H54 (cell line): ENCODE results near the gene ZSCAN26.
A peak's percentile ranks its signal among the peaks of the same experiment; 100 is the strongest.

ENCODE experiments used
- DNase-seq: peaks from one replicate; pipeline ENCODE4 v3.0.0; 2011; ENCODE audit warnings: low spot score, mixed read lengths; ENCODE audit not compliant: insufficient read length
- FAIRE-seq: peaks from 3 replicates; lab custom pipeline; 2011; peaks lifted over from hg19 to GRCh38; lab: Jason Lieb, UNC
- POLR2A ChIP-seq: IDR thresholded peaks from 2 replicates; pipeline ENCODE4 v1.6.1; 2011; ENCODE audit warnings: low read depth, mild to moderate bottlenecking, low read length

Gene ZSCAN26

GRCh38 chr6:28243946-28244345, 23.0 kb upstream of the ZSCAN26 start:
- TF ChIP-seq POLR2A: no peak
- FAIRE-seq: no peak
- no peak for DNase-seq

GRCh38 chr6:28245206-28245941, 21.6 kb upstream of the ZSCAN26 start:
- TF ChIP-seq POLR2A: no peak
- no peak for FAIRE-seq

DNA sequence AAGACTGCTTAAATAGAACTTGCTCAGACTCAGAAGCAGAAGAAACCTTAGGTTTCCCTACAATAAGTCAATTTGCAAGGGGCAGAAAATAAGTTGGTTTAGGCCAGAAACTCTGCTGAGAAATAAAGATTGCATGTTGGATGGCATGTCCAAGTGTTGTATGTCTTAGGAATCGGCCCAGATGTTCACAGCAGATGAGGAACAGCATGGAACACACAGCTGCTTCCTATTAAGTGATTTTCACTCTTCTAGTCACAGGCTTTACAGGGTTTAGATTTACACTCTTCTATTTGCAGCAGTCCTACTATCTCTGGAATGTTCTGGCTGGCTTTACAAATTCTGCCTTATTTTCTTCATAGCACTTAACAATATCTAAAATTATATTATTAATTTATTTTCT, 18.0 kb upstream of the ZSCAN26 start:
- FAIRE-seq (no peak), DNase-seq (no peak)
- no peak for TF ChIP-seq POLR2A

More at GRCh38 chr6:28245206-28245941, 21.6 kb upstream of the ZSCAN26 start:
- DNase-seq: no peak

DNA sequence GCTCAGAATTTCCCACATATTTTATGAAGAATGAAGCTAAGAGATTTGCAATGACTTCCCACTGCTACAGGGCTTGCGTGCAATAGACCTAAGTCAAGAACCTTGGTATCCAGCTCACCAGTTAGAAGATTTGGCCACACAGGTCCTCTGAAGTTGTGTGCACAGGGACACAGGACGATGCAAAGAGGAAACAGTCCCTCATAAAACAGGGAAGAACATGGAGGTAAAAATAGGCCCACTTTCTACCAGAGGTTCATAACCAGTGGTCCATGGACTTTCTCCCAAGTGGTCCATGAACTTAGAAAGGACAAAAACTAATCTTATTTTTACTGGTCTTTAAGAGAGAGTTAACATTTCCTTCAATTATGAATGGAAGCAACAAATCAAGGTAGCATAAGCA, 16.2 kb upstream of the ZSCAN26 start:
- no peak for FAIRE-seq
- DNase-seq: no peak
- TF ChIP-seq POLR2A: no peak

DNA sequence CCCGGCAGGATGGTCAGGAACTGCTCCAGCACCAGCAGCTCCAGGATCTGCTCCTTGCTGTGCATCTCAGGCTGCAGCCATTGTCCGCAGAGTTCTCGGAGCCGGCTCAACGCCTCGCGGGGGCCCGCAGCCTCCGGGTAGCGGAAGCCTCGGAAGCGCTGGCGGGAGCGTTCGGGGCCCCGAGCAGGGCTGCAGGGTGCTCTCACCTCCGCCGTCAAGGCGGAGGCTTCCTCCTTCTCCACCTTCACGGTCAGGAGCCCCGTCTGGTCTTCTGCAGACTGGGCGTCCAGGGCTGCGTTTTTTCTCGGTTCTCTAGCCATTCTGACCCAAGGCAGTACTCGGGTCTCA, 15.3 kb upstream of the ZSCAN26 start:
- FAIRE-seq (no peak), DNase-seq (peak; percentile 7)
- TF ChIP-seq POLR2A: no peak

DNA sequence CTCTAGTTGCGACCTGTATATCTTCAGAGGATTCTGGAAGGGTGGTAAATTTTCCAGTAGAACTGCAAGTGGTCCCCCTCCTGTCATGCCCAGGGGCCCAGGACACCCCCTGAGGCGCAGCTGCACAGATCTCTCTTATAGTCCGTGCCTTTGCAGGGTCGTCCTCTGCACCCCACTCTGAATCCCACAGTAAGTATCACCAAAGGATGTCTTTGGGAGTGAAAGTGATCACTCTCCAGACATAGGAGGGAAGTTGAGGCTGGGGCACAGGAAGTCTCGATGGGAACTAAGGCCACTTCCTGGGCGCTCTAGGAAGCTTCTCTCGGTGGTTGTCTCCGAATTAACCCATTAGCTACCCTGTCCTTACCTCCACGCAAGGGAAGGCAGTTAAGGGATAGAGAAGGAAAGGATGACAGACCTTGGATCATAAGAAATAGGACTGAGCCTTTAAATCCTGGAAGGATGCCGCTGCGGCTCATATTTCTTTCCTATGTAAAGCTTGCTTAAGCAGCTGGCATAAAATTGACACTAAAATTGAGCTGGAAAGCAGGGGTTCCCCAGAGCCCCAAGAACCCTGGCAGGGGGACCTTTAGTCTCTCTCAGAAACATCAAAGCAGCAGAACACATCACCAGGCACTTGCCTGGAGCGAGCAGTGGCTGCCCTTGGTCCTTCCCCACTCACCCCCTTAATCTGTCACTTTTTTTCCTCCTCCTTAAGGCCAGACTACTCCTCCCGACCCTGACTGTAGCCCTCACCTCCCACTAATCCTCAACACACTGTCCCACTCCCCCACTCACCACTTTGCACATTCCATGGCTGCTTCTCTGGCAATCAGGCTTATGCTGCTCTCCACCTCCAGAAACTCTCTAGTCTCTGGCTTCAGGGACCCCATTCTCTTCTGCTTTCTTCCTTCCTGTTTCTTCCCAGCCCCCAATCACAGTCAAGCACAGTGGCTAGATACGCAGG, 14.7 kb upstream of the ZSCAN26 start, which contains the start of gene ZKSCAN4:
Gene ZKSCAN4, minus strand, starts transcription at position 261 of the 967 bp plus-strand sequence. CDS start 289 bp downstream, outside the sequence.
- peak; percentile 33; the same call in 1 of the 2 replicates for TF ChIP-seq POLR2A
- peak; percentile 55 for DNase-seq
- FAIRE-seq: peak; percentile 93

DNA sequence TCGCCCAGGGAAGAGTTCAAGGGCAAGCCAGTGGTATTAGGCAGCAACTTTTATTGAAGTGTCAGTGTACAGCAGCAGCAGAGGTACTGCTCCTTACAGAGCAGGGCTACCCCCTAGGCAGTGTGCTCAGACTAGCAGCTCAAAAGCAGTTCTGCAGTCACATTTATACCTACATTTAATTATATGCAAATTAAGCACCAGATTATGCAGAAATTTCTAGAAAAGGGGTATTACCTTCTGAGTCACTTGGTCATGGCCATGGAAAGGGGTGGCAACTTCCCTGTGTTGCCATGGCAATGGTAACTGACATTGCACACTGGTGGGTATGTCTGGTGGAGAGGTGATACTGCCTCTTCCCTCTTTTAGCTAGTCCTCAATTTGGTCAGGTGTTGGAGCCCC, 12.8 kb upstream of the ZSCAN26 start:
- no peak for TF ChIP-seq POLR2A
- DNase-seq (no peak), FAIRE-seq (no peak)

DNA sequence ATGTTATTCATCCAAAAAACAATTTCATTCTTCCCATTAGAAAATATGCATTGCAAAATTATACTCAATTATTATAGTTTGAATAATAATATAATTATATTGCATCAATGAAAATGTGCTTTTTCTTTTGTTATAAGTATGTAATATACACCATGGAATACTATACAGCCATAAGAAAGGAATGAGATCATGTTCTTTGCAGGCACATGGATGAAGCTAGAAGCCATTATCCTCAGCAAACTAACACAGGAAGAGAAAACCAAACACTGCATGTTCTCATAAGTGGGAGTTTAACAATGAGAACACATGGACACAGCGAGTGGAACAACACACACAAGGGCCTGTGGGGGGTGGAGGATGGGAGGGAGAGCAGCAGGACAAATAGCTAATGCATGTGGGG, 9.9 kb upstream of the ZSCAN26 start:
- DNase-seq (no peak), FAIRE-seq (no peak)
- no peak for TF ChIP-seq POLR2A

GRCh38 chr6:28258877-28259777, 7.8 kb upstream of the ZSCAN26 start, which contains the start of gene NKAPL:
NKAPL (plus strand) TSS chr6:28259297; CDS start chr6:28259372, 75 bp downstream.
- TF ChIP-seq POLR2A: no peak
- DNase-seq (no peak), FAIRE-seq (no peak)

DNA sequence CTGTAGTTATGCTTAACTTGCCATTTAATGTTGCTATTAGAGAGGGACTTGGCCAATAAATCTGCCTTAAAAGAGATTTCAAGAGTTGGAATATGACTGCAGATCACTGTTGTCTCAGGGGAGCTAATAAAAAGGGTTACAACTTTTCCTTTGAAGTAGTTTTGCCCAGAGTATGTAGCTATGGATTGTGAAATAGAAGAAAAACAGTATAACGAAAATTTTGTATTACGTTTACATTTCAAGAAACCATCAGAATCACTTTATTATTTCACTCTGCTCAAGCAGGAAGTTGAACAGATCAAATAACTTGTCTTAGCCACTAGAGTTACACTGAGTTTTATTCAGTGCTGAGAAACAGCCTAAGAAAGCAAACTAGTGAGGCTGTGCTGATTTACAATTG, 3.0 kb upstream of the ZSCAN26 start:
- DNase-seq (no peak), FAIRE-seq (peak; percentile 30)
- TF ChIP-seq POLR2A: no peak

DNA sequence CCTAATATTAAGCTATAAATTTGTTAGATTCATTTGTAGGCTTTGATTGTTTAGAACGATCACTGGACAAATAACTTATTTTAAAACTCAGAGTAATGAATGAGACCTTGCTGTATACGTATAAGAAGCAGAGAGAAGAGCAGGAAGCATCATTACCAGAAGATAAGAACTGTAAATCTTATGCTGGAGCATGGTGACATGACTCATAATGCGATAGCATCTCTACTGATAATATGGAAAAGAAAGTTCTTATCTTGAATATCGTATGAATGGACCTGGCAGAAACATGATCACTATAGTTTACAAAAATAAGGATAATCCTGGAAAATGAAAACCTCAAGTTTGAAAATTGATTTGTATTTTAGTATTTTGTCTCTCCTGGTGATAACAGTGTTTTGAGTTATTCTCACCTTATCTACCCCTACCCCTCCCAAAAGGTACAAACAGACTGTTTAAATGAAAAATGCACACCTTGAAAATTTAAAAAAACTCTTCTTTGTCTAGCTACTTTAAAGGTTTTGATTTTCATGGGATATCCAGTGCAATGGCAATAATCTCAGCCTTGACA, 2.0 kb upstream of the ZSCAN26 start:
- DNase-seq: no peak
- no peak for TF ChIP-seq POLR2A
- peak; percentile 20 for FAIRE-seq

DNA sequence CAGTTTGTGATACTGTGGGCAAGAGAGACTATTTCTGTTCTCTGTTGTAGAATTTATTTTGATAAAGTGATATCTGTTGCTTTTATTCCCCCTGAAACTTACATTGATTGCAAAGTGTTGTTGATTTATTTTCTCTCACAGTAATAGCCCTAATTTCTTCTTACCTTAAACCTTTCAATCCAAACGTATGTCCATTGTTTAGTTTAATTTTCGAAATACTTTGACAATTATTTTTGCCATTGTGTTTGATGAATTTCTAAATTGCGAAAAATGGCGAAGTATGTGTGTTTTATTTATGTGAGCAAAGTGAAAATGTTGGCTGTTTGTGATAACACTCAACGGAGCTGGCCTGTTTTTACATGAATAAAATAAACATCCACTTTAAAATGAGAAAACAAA, 381 bp upstream of the ZSCAN26 start:
- DNase-seq (no peak), FAIRE-seq (peak; percentile 71)
- TF ChIP-seq POLR2A: no peak

- no peak for TF ChIP-seq POLR2A
- no peak for FAIRE-seq
- no peak for DNase-seq
Observed at GRCh38 chr6:28267695-28268059, 734 bp downstream of the ZSCAN26 start.
